ENCODE measurements around the gene PLIN3.
"Not testable (repeated sequence)": the region's sequence is repeated elsewhere in the genome, so short reads cannot be mapped to it uniquely, and the experiment has no call there.

The PLIN3 gene

GRCh38 chr19:4897146-4897545 lies 29.7 kb upstream of the PLIN3 start:
- H3K4me3 ChIP-seq (ENCODE audit: low read depth, low read length), result no peak overlapping the region
- no peak overlapping the region for H2AK5ac ChIP-seq (ENCODE audit: low read length)
- no peak overlapping the region for H3K9ac ChIP-seq (ENCODE audit: low read length)
- no CpG with 5 or more reads among the region's 7 CpGs for WGBS (ENCODE audit: extremely low coverage, insufficient coverage, insufficient read length)
- H4K12ac ChIP-seq (ENCODE audit: low read depth, low read length), result no peak overlapping the region
- H3K4ac ChIP-seq (ENCODE audit: low read depth, low read length), result no peak overlapping the region
- H3K36me3 ChIP-seq (ENCODE audit: control insufficient read depth in 1 of 2, insufficient read depth in 2 of 2, low read length in 2 of 2), result no peaks in the 10 kb centered on the region
- H3K27me3 ChIP-seq (ENCODE audit: insufficient read depth, low read length), result no peaks in the 10 kb centered on the region
- no peaks in the 10 kb centered on the region for H3K79me2 ChIP-seq (ENCODE audit: control insufficient read depth, insufficient read depth, low read length, poor library complexity)
- no peak overlapping the region for H4K91ac ChIP-seq (ENCODE audit: low read depth, low read length)
- no peak for DNase-seq
- H3K27ac ChIP-seq (ENCODE audit: low read depth, low read length), result no peak overlapping the region
- no peaks in the 10 kb centered on the region for H3K79me1 ChIP-seq (ENCODE audit: low read length)
- no peak overlapping the region for H2AFZ ChIP-seq (ENCODE audit: insufficient read depth, low read length, poor library complexity)
- H2BK12ac ChIP-seq (ENCODE audit: low read length), result no peak overlapping the region
- no peaks in the 10 kb centered on the region for H3K4me1 ChIP-seq (ENCODE audit: control insufficient read depth in 1 of 2, insufficient read depth in 2 of 2, low read length in 2 of 2)
- no peak overlapping the region for H2BK5ac ChIP-seq (ENCODE audit: low read depth, low read length, poor library complexity)
- no peak overlapping the region for H2BK120ac ChIP-seq (ENCODE audit: insufficient read depth, low read length, poor library complexity)
- H3K14ac ChIP-seq (ENCODE audit: low read length), result no peak overlapping the region
- H3K23ac ChIP-seq (ENCODE audit: low read length), result no peak overlapping the region
- no peak overlapping the region for H3K4me2 ChIP-seq (ENCODE audit: low read length)
- no peaks in the 10 kb centered on the region for H3K9me3 ChIP-seq (ENCODE audit: insufficient read depth, low read depth, low read length)
- H3K18ac ChIP-seq (ENCODE audit: low read length), result no peak overlapping the region
- no peak overlapping the region for H4K8ac ChIP-seq (ENCODE audit: low read depth, low read length)

GRCh38 chr19:4896372-4896771 lies 28.9 kb upstream of the PLIN3 start:
- H3K9me3 ChIP-seq (ENCODE audit: insufficient read depth, low read depth, low read length), result no peaks in the 10 kb centered on the region
- H3K27me3 ChIP-seq (ENCODE audit: insufficient read depth, low read length), result no peaks in the 10 kb centered on the region
- no peak overlapping the region for H2AK5ac ChIP-seq (ENCODE audit: low read length)
- no peaks in the 10 kb centered on the region for H3K79me1 ChIP-seq (ENCODE audit: low read length)
- H2AFZ ChIP-seq (ENCODE audit: insufficient read depth, low read length, poor library complexity), result no peak overlapping the region
- H3K23ac ChIP-seq (ENCODE audit: low read length), result no peak overlapping the region
- H3K4me3 ChIP-seq (ENCODE audit: low read depth, low read length), result no peak overlapping the region
- no peak overlapping the region for H3K18ac ChIP-seq (ENCODE audit: low read length)
- H4K8ac ChIP-seq (ENCODE audit: low read depth, low read length), result no peak overlapping the region
- no peak overlapping the region for H3K27ac ChIP-seq (ENCODE audit: low read depth, low read length)
- no peak overlapping the region for H2BK12ac ChIP-seq (ENCODE audit: low read length)
- H3K36me3 ChIP-seq (ENCODE audit: control insufficient read depth in 1 of 2, insufficient read depth in 2 of 2, low read length in 2 of 2), result no peaks in the 10 kb centered on the region
- no peak overlapping the region for H2BK5ac ChIP-seq (ENCODE audit: low read depth, low read length, poor library complexity)
- no peak overlapping the region for H4K91ac ChIP-seq (ENCODE audit: low read depth, low read length)
- no peaks in the 10 kb centered on the region for H3K4me1 ChIP-seq (ENCODE audit: control insufficient read depth in 1 of 2, insufficient read depth in 2 of 2, low read length in 2 of 2)
- no peak overlapping the region for H3K9ac ChIP-seq (ENCODE audit: low read length)
- H3K79me2 ChIP-seq (ENCODE audit: control insufficient read depth, insufficient read depth, low read length, poor library complexity), result no peaks in the 10 kb centered on the region
- H3K4me2 ChIP-seq (ENCODE audit: low read length), result no peak overlapping the region
- H4K12ac ChIP-seq (ENCODE audit: low read depth, low read length), result no peak overlapping the region
- no peak overlapping the region for H3K14ac ChIP-seq (ENCODE audit: low read length)
- no peak for DNase-seq
- H3K4ac ChIP-seq (ENCODE audit: low read depth, low read length), result no peak overlapping the region
- no CpG with 5 or more reads among the region's 3 CpGs for WGBS (ENCODE audit: extremely low coverage, insufficient coverage, insufficient read length)
- H2BK120ac ChIP-seq (ENCODE audit: insufficient read depth, low read length, poor library complexity), result no peak overlapping the region

- H2BK12ac ChIP-seq (ENCODE audit: low read length); H3K4ac ChIP-seq (ENCODE audit: low read depth, low read length); H3K14ac ChIP-seq (ENCODE audit: low read length); H3K9ac ChIP-seq (ENCODE audit: low read length); H3K18ac ChIP-seq (ENCODE audit: low read length); H4K8ac ChIP-seq (ENCODE audit: low read depth, low read length); DNase-seq; H4K91ac ChIP-seq (ENCODE audit: low read depth, low read length); H3K79me2 ChIP-seq (ENCODE audit: control insufficient read depth, insufficient read depth, low read length, poor library complexity); H3K27me3 ChIP-seq (ENCODE audit: insufficient read depth, low read length); H2BK120ac ChIP-seq (ENCODE audit: insufficient read depth, low read length, poor library complexity); H4K12ac ChIP-seq (ENCODE audit: low read depth, low read length); H2AK5ac ChIP-seq (ENCODE audit: low read length); H3K23ac ChIP-seq (ENCODE audit: low read length); H3K36me3 ChIP-seq (ENCODE audit: control insufficient read depth in 1 of 2, insufficient read depth in 2 of 2, low read length in 2 of 2); H3K9me3 ChIP-seq (ENCODE audit: insufficient read depth, low read depth, low read length); H2BK5ac ChIP-seq (ENCODE audit: low read depth, low read length, poor library complexity); H3K4me2 ChIP-seq (ENCODE audit: low read length); H3K4me3 ChIP-seq (ENCODE audit: low read depth, low read length); H3K79me1 ChIP-seq (ENCODE audit: low read length); H3K27ac ChIP-seq (ENCODE audit: low read depth, low read length); H2AFZ ChIP-seq (ENCODE audit: insufficient read depth, low read length, poor library complexity); H3K4me1 ChIP-seq (ENCODE audit: control insufficient read depth in 1 of 2, insufficient read depth in 2 of 2, low read length in 2 of 2): not testable (repeated sequence)
- WGBS (ENCODE audit: extremely low coverage, insufficient coverage, insufficient read length), result no CpG with 5 or more reads among the region's 11 CpGs
Observed at GRCh38 chr19:4892962-4893361, 25.5 kb upstream of the PLIN3 start.

- H3K79me1 ChIP-seq (ENCODE audit: low read length), result no peaks in the 10 kb centered on the region
- no peak overlapping the region for H3K23ac ChIP-seq (ENCODE audit: low read length)
- peaks cover 2% of the 10 kb centered on the region for H3K9me3 ChIP-seq (ENCODE audit: insufficient read depth, low read depth, low read length)
- H3K4me3 ChIP-seq (ENCODE audit: low read depth, low read length), result no peak overlapping the region
- H3K27me3 ChIP-seq (ENCODE audit: insufficient read depth, low read length), result no peaks in the 10 kb centered on the region
- no peaks in the 10 kb centered on the region for H3K36me3 ChIP-seq (ENCODE audit: control insufficient read depth in 1 of 2, insufficient read depth in 2 of 2, low read length in 2 of 2)
- H2BK12ac ChIP-seq (ENCODE audit: low read length), result no peak overlapping the region
- no peak overlapping the region for H2BK120ac ChIP-seq (ENCODE audit: insufficient read depth, low read length, poor library complexity)
- H3K4me1 ChIP-seq (ENCODE audit: control insufficient read depth in 1 of 2, insufficient read depth in 2 of 2, low read length in 2 of 2), result no peaks in the 10 kb centered on the region
- H4K91ac ChIP-seq (ENCODE audit: low read depth, low read length), result no peak overlapping the region
- H3K9ac ChIP-seq (ENCODE audit: low read length), result no peak overlapping the region
- no peak overlapping the region for H4K8ac ChIP-seq (ENCODE audit: low read depth, low read length)
- no peak for DNase-seq
- no peaks in the 10 kb centered on the region for H3K79me2 ChIP-seq (ENCODE audit: control insufficient read depth, insufficient read depth, low read length, poor library complexity)
- H2BK5ac ChIP-seq (ENCODE audit: low read depth, low read length, poor library complexity), result no peak overlapping the region
- H3K14ac ChIP-seq (ENCODE audit: low read length), result no peak overlapping the region
- H3K18ac ChIP-seq (ENCODE audit: low read length), result no peak overlapping the region
- H2AK5ac ChIP-seq (ENCODE audit: low read length), result no peak overlapping the region
- WGBS (ENCODE audit: extremely low coverage, insufficient coverage, insufficient read length), result no CpG with 5 or more reads among the region's 22 CpGs
- H3K4me2 ChIP-seq (ENCODE audit: low read length), result no peak overlapping the region
- H3K27ac ChIP-seq (ENCODE audit: low read depth, low read length), result no peak overlapping the region
- H2AFZ ChIP-seq (ENCODE audit: insufficient read depth, low read length, poor library complexity), result no peak overlapping the region
- H3K4ac ChIP-seq (ENCODE audit: low read depth, low read length), result no peak overlapping the region
- H4K12ac ChIP-seq (ENCODE audit: low read depth, low read length), result no peak overlapping the region
Observed at GRCh38 chr19:4891066-4891465, 23.6 kb upstream of the PLIN3 start.
